HG02938 (cell line): Measurements from ENCODE around the gene PADI1.

Experiments used
- ATAC-seq: cut with Tn5 transposase; IDR thresholded peaks from one replicate; pipeline ENCODE4 v1.9.1; 2021; ENCODE audit warnings: mild to moderate bottlenecking, moderate library complexity; ENCODE audit not compliant: unreplicated experiment

Gene PADI1

DNA sequence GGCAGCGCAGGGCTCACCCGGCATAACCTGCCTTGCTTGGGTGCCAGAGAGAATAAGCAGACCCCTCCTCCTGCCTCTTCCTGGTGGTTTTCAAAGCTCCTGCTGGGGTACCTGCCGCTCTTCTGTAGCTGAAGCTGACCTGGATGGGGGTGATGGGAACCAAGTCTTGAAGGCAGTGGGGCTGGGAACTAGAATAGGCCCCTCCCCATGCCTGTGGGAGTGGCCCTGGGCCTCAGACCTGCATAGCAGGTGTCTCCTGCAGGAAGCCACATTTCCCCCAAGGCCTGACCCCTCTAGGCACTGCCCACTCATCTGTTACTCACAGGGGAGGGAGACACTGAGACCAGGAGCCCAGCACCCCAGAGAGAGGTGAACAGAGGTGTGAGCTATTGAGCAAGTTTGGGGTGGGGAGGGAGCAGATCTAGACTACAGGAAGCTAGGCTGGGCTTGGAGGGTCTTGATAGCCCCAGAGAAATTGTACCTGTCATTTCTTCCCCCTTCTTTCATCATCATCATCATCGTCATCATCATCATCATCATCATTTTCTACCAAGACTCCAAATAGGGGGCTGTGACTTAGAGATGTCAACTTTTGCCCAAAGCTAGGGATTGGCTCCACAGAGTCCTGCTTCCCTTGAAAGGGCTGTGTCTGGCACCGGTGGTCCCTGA is 10.1 kb downstream of the PADI1 start:
- ATAC-seq: no peak

DNA sequence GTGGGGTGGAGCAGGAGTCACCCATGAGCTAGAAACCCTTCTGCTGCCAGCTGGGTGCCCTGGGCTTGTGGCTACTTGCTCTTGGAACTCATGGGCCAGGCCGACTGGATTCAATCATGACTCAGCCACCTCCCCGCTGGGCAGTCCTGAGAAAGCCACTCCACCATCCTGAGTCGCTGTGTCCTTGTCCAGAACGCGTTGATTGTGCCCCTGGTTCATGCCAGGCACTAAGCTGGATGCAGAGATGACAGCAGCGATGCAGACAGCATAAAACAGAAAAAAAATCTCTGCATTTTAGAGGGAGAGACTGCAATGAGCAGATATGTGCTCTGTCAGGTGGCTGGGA is 10.6 kb downstream of the PADI1 start:
- ATAC-seq: no peak

DNA sequence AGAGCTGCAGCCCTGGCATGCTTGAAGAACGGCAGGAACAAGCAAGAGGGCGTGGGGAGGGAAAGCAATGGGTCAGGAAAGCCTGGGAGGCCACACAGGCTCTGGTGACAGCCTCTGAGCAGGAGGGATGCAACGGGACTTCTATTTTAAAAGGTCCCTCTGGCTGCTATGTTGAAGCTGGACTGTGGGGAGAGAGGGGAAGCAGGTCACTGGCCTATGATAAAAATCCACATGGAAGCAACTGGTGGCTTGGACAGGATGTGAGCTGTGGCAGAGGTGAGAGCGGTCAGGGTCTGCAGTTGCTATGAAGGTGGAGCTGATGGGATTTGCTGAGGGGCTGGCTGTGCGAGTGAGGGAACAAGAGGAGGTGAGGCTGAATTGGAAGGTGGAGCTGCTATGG is 11.2 kb downstream of the PADI1 start:
- ATAC-seq: no peak

DNA sequence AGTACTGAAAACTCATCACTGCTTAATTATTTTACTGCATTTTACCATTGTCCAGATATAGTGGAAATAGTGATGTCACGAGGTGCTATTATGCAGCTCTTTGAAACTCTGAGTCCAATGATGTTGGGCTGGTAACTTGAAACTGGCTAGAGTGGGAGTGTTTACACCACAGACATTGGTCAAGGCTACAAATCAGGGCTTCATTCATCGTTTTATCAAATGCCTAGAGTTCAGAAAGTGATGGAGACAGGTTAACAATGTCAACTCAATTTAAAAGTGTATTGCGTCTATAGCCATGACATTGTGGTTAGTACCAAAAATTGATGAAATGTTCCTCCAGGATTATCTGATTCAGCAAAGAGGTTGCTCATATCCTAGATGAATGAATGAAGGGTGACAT is 12.7 kb downstream of the PADI1 start:
- ATAC-seq: no peak

DNA sequence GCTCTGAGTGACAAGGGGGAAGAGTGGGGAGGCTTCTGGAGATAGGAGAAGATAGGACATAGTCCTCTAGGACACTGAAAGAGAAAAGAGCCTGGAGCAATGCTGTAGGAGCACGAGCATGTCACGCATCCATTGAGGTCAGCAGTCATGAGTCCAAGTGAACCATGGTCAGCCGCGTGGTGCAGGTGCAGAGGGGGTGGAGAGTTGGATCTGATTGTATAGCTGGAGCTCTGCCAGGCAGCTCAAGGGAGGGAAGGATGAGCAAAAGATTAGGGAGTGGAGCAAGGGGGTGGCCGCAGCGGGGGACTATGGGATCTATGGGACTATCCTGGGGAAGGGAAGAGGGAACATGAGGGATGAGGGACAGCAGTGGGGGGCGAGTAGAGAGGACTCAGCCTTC is 14.0 kb downstream of the PADI1 start:
- no peak for ATAC-seq

DNA sequence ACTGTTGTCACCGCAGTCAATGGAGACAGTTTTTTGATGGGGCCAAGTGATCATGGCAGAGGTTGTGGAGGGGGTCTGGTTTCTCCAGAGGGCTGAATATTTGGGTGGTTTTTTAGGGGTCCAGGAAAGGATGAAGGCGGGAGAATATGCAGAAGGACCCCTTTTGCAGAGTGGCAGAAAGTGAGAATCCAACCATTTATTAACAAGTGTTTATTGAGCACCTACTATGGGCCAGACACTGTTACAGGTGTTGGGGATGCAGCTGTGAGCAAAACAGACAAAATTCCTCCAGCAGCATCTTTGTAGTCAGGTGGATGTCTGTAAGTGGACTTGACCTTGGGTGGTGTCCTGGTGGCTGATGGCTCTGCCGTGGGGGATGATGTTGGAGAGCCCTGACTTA is 15.4 kb downstream of the PADI1 start:
- ATAC-seq: no peak

DNA sequence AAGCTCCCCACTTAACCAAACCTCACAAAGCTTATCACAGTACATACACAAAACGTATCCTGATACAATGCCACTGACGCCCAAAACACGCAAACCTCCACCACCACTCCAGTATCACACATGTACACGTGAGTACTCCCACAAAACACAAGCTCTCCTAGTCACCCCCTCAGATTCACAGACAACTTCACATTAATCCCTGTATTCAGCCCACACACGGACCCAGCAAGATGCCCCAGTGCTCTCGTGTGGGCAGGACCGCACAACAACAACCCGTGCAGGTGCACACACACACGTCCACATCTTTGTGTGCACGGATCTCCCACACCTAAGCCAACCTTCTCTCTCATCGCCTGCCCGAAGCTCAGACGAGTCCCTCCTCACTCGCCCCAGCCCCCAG is 17.6 kb downstream of the PADI1 start:
- no peak for ATAC-seq

DNA sequence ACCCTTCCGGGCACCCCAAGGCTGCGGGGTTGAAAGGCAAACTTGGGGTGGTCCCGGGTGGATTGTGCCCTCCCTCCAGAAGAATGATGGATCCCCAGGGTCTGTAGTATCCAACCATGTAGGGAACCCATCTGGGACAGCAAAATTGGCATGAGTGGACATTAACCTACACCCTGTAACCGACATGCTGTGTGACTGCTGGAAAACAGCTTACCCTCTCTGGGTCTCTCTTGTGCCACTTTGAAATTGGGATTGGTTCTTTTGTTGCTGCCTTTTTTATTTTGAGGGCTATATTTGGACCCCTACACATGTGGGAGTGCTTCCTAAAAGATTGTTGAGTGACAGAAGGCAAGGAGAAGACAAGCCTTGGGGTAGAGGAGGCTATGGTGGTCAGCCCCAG is 19.5 kb downstream of the PADI1 start:
- no peak for ATAC-seq

DNA sequence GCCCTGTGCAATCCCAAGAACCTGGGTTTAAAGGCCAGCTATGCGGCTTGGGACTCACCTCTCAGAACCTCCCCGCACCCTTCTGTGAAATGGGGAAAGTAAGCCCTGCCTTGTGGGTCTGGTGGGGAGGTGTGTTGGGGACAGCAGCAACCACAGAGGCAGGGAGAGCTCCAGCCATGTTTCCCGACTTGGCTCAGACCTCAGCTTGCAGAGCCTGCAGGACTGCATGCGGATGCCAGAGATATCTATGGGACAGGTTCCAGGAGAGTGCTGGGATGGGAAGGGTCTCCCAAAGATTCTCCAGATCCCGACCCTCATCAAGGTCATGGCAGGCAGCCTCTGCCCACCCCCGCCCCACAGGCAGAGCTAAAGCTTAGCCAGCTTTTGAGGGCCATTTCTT is 20.2 kb downstream of the PADI1 start:
- no peak for ATAC-seq

DNA sequence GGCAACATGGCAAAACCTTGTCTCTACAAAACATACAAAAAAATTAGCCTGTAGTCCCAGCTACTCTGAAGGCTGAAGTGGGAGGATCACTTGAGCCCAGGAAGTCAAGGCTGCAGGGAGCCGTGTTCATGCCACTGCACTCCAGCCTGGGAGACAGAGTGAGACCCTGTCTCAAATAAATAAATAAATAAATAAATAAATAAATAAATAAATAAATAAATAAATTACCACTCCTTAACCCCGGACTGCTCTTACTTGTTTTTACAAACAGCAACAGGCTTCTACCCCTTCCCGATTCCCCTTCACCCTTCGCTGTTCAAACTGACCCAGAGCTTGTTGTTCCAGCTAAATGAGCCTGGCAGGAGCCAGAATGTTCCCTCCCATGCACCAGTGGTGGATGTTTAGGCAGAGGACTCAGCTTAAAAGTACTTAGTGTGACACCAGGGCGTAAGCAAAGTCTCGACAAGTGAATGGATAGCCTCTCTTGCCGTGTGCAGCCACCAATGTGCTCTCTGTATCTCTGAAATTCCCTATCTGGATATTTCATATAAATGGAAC is 22.5 kb downstream of the PADI1 start:
- no peak for ATAC-seq

DNA sequence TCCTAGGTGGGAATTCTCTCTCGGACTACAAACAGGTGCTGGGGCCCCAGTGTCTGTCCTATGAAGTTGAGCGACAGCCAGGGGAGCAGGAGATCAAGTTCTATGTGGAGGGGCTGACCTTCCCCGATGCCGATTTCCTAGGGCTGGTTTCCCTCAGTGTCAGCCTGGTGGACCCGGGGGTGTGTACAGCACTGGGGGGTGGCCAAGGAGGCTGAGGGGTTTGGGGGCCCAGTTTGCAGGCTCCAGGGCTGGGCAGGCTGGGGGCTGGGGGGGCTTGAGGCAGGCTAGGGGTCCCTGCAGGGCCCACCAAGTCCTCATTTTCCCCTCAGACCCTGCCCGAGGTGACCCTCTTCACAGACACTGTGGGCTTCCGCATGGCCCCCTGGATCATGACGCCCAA is 23.7 kb downstream of the PADI1 start:
- no peak for ATAC-seq

DNA sequence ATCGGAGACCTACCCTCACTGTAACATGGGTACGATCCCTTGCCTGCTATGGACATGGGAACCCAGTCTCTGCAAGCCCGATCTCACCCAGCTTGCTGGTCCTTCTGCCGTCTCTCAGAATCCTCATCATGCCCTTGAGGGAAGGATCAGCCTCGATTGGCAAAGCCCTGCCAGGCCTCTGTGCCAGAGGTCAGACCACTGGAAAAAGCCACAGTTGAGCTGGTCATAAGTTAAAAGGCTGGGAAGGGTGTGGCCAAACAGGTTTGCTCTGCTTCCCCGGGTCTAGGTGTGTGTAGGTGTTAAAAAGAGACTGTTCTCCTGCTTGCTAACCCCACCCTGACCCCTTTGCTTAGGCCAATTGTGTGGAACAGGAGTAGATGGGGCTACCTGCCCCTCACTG is 24.5 kb downstream of the PADI1 start:
- ATAC-seq: no peak

DNA sequence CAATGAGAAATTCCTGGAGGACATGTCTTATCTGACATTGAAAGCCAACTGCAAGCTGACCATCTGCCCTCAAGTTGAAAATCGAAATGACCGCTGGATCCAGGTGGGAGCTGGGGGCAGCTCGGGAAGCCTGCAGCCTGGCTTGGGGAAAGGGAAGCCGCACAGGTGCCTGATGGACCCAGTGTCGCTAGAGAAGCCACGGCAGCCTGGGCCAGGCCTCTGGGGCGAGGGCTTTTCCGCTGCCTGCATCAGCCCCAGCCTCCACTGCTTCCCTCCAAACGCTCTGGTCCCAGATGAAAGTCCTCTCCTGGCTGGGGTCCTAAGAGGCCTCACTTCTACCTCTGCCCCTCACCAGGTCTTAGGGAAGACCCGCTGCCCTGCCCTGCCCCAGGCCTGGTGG is 25.2 kb downstream of the PADI1 start:
- no peak for ATAC-seq

DNA sequence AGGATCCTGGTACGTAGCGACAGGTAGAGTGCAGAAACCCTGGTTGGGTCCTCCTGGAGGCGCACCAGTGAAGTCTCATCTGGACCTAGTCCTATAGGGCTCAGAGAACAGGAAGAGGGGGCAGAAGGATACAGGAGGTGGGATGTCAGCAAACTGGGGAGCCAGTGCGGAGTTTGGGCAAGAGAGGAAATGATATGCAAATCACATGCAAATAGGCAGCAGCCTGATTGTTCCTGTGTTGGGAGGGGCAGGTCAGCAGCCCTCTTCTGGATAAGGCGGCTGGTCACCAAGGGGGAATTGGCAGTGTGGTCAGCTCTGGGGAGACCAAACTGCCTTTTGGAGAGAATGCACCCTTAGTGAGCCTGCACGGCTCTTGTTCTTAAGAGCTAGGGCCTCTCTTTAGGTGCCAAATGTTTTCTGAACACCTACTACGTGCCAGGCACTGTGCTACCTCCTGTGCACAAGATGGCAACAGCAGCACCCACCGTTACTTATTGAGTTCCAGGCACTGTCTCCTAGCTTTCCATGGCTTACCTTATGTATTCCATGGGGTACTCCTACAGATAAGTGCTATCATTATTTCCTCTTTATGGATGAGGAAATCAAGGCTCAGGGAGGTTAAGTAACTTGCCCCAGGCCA is 25.9 kb downstream of the PADI1 start:
- no peak for ATAC-seq

DNA sequence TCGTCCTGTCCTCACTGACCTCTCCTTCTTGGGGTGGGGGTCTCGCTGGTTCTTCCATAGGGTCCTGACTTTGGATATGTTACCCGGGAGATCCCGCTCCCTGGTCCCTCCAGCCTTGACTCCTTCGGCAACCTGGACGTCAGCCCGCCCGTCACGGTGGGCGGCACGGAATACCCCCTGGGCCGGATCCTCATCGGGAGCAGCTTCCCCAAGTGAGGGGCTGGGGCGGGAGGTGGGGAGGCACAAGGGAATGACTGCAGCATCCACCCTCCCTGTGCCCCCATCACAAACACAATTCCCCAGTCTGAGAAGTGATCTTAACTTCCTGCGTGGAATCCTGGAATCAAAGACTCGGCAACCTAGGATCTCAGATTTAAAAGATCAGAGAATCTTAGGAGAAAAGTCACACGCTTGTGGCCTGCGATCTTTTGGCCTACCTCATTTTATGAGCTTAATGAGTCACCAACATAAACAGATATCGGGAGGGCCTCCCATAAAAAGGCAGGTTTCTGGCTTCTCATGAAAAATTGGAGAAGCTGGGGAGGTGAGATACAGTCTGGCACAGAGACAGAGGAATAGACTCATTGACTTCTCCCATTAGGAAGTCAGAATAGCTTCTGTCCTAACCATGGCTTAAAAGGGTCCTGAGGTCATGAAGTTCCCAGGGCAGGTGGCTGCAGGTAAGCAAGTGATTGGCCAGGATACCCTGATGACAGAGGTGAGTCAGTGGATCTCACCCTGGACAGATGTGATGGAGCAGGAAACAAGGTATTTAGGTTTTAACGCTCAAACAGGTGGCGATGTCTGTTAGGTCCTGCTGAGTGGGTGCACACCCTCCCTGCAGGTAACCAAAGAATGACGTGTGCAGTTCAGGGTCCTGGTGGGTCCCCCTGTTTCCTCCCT is 28.1 kb downstream of the PADI1 start:
- no peak for ATAC-seq

DNA sequence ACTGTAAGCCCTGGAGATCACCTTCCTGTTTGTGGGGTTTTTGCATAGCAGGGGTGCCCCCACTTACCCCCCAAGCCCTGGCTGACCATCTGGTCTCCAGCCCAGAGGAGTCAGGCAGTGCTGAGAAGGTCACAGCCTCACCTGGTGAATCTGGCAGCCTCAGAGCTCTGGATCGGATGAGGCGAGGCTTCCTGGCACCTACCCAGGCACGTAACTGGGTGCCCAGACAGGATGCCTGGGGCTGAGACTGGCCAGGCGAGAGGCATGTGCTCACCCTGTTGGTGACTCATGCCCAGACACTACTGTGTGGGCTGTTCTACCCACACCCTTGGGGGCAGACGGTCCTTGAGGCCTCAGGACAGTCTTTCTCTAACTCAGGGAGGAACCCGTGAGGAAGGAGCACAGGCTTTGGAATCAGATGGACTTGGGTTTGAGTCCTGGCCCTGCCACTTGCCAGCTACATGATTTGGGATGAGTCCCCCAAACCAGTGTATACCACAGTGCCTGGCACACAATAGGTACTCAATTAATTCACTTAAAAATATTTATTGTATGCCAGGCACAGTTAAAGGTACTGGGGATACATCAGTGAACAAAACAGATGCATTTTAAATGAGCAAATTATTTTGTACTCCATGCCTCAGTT is 28.9 kb downstream of the PADI1 start:
- ATAC-seq: no peak

DNA sequence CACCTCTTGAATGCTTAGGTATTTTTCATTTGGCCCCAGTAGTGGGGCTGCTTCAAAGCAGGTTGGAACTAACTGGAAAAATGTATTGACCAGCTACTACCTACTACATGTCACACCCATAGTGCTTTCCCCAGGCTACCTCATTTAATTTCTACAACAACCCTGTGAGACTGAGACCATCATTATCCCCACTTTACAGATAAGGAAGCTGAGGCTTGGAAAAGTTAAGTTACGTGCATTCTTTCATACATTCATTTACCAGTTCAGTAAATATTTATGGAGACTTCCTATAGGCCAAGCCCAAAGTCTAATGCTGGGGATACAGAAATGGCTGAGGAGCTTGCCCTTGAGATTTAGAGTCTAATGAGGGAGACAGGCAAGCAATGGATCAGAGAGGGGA is 29.5 kb downstream of the PADI1 start:
- ATAC-seq: no peak

DNA sequence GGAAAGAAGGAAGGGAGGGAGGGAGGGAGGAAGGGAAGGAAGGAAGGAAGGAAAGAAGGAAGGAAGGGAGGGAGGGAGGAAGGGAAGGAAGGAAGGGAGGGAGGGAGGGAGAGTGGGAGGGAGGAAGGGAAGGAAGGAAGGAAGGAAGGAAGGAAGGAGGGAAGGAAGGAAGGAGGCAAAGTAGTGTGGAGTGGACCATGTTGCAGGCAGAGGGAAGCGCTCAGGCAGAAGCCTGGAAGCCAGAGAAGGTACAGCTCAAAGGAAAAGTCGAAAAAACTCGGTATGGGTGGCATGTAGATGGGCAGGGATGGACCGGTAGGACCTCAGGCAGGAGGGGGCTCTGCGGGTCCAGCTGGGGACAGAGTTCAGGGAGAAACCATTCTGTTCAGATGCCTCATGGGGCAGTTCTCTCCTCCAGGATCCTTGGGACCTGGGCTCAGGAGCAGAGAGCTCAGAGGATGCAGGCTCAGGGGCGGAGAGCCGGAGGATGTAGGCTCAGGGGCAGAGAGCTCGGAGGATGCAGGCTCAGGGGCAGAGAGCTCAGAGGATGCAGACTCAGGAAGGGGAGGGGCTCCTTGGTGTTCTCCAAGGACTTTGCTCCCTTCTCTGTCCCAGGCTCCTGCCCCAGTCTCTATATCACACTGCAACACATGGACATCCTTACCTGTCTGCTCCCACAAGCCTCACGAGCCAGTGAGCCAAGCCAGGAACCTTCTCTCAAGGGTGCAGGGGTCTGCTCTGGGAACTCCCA is 30.4 kb downstream of the PADI1 start:
- ATAC-seq: no peak

DNA sequence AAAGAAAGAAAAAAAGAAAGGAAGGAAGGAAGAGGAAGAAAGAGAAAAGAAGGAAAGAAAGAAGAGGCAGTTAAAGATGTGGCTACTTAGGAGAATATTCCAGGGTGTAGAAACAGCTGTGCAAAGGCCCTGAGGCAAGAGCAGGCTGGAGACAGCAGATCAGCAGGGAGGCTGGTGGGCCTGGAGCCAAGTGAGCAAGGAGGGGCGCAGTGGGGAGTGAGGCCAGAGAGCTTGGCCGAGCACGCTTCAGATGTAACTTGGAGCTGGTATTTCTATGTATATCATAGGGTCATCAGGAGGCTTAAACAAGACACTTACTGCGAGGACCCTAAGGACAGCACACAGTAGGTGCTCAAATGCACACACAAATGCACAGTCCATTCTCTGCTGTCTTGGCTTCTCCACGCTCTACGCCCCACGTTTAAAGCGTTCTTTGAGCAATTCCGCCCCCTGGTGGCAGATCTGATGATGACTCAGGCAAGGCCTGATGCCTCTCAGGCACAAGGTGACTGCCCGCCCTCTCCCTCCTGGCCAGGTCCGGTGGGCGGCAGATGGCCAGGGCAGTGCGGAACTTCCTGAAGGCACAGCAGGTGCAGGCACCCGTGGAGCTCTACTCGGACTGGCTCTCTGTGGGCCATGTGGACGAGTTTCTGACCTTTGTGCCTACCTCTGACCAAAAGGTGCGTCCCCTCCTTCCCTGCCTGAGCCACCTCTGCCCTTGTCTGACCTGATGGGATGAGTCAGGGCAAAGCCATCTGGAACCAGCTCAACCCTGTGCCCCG is 32.0 kb downstream of the PADI1 start:
- no peak for ATAC-seq

DNA sequence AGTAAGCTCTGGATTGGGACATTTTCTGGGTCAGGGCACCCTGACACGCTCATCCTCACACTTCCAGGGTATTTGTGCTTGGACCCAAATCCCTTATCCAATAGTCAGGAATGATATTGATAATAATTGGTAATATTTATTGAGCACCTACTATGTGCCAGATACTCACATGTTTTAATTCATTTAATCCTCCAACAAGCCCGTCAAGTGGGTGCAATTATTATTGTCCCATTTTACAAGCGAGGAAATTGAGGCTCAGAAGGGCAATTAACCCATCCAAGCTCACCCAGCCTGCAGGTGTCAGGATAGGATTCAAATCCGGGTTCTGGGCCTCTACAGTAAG is 32.6 kb downstream of the PADI1 start:
- no peak for ATAC-seq
